Stimulated activated CD4-positive, alpha-beta T cell treated with anti-CD3 and anti-CD28 coated beads, Interleukin-2, amount 100 ng/mL, for 24 hours (primary cell): ENCODE measurements around the gene OR2A42.
"Not testable (repeated sequence)": the region's sequence is repeated elsewhere in the genome, so short reads cannot be mapped to it uniquely, and the experiment has no call there.

Experiments
- DNase-seq, 2 donors: peaks; one replicate each; pipeline ENCODE4 v3.0.0-alpha.2; 2020

Gene OR2A42

GRCh38 chr7:144219149-144219548 is 20.3 kb downstream of the OR2A42 start:
- not testable (repeated sequence) for DNase-seq

- DNase-seq: not testable (repeated sequence)
These were observed 20.8 kb downstream of the OR2A42 start for GRCh38 chr7:144218581-144218980.

DNA sequence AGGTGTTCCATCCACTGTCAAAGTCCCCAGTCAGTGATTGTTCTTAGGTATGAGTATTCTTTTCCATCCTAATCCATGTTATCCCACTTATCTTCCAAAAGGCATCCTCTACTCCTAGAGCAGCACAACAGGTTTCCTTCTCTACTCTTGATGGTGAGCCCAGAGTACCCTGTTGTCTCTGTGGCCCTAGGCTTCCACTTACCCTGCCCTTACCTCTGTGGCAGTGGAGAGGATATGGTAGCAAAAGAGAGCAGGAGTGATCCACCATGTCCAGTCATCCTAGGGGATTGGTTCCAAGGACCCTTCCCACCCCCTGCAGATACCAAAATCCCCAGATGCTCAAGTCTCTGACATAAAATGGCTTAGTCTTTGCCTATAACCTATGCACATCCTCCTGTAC is 22.2 kb downstream of the OR2A42 start:
- not testable (repeated sequence) for DNase-seq

DNA sequence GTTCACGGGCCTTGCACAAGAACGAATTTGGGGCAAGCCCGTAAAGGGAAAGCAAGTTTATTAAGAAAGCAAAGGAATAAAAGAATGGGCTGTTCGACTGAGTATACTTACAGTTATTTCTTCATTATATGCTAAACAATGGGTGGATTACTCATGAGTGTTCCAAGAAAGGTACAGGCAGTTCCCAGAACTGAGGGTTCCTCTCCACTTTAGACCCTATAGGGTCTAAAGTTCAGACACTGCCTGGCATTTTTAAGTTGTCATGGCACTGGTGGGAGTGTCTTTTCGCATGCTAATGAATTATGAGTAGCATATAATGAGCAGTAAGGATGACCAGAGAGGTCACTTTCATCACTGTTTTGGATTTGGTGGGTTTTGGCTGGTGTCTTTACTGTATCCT is 34.1 kb downstream of the OR2A42 start:
- not testable (repeated sequence) for DNase-seq

GRCh38 chr7:144203086-144203485 is 36.3 kb downstream of the OR2A42 start:
- DNase-seq: not testable (repeated sequence)

- not testable (repeated sequence) for DNase-seq
These were observed 37.4 kb downstream of the OR2A42 start for GRCh38 chr7:144201978-144202377.

- DNase-seq: not testable (repeated sequence)
These were observed 40.5 kb downstream of the OR2A42 start for GRCh38 chr7:144198934-144199333.

- peak in 1 of 2 donors; percentile 11 for DNase-seq
These were observed 44.1 kb downstream of the OR2A42 start, which contains the start of gene ARHGEF35 for GRCh38 chr7:144195212-144195872. TSS of gene ARHGEF35 (minus strand) at chr7:144195833. CDS start at chr7:144188383, 7,450 bp downstream.

- DNase-seq: not testable (repeated sequence)
These were observed 45.0 kb downstream of the OR2A42 start for GRCh38 chr7:144194453-144194852.

- DNase-seq: not testable (repeated sequence)
These were observed 45.6 kb downstream of the OR2A42 start for GRCh38 chr7:144193782-144194181.

- DNase-seq: not testable (repeated sequence)
These were observed 50.7 kb downstream of the OR2A42 start for GRCh38 chr7:144188578-144189171.

GRCh38 chr7:144187848-144188247 is 51.6 kb downstream of the OR2A42 start:
- DNase-seq: not testable (repeated sequence)

DNA sequence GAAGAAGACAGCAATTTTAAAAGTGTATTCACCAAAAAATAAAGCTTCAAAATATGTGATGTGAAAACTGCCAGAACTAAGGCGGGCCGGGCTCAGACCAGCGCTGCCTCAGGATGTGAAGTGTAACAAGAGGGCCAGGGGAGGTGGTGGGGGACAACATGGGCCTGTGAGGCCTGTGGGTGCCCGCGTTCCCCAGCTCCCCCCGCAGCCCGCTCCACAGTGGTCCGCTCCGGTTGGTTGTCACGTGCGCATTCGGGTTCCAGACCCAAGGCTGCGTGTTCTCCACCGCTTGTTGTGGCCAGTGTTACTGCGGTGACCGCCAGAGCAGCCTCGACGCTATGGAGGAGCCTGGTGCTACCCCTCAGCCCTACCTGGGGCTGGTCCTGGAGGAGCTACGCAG is 56.2 kb downstream of the OR2A42 start, which contains the start of gene CTAGE4:
Gene CTAGE4 (plus strand): TSS at position 301 of the 400 bp plus-strand sequence. CDS start 38 bp downstream, at position 339.
- not testable (repeated sequence) for DNase-seq

GRCh38 chr7:144179165-144179479 is 60.3 kb downstream of the OR2A42 start:
- not testable (repeated sequence) for DNase-seq

DNA sequence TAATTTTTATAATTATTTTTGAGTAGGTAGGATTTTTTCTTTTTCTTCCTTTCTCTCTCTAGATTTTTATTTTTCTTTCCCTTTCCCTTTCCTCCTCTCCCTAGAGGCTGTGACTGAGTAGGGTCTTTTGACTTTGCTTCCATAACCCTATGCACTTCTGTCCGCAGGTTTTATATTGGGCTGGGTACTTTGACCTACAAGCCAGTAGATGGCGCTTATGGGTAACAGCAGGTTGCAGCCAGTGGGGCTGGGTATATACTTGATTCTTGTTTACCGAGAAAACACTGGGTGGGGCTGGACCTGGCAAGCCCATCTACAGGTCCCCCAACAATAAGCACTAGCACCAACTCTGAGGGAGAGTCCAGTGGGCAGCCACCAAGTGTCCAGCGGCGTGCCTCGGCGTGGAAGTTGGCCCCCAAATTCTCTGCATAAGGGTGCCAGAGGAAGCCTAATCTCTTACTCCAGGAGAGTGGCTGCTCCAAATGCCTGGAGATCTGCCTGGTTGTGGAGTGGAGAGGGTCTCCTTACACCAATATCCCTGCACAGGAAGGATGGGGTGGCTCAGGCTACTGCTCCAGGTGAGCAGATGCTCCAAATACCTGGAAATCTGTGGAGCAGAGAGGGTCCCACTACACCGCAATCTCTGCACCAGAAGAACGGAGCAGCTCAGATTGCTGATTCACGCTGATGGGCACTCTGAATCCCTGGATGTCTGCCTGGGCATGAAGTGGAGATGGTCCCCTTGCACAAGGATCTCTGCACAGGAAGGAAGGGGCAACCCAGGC is 60.8 kb downstream of the OR2A42 start:
- peak in 1 of 2 donors; percentile 9 for DNase-seq
